HepG2 (cell line): ENCODE results near the gene RPS6KA2. TPM values are rescaled to one million over a fixed set of nuclear protein-coding genes. Genes with fewer than 3 reads are reported as not detected.

ENCODE experiments used
- ATAC-seq: fragments of 200-7000 bp; cut with Tn5 transposase; 3 replicates; pipeline ENCODE4 v1.9.1; 2020; ENCODE audit warnings: mild to moderate bottlenecking, moderate library complexity
- BruUV-seq: library from RNA; stranded (reverse); fragments of 400-500 nt; replicated peaks from 2 replicates; lab custom pipeline; 2021; lab: Mats Ljungman, UMichigan
- CTCF ChIA-PET: fragments of 300-600 bp; formaldehyde crosslinking; extraction: SDS; loops from one replicate; lab custom pipeline; 2021; ENCODE audit warnings: low total read pairs, inconsistent platforms, low intra/inter-chr PET ratio; lab: Yijun Ruan, JAX
- POLR2A ChIA-PET: fragments of 350-600 bp; sonication (Branson Sonifier 250); formaldehyde crosslinking; loops from one replicate; lab custom pipeline; 2020; ENCODE audit warnings: antibody characterized with exemption, inconsistent platforms; lab: Yijun Ruan, JAX
- DNase-seq: peaks from one replicate; pipeline ENCODE4 v3.0.0-alpha.2; 2015; ENCODE audit warnings: low spot score
- FAIRE-seq: peaks from 3 replicates; lab custom pipeline; 2011; peaks lifted over from hg19 to GRCh38; lab: Jason Lieb, UNC
- H2AFZ ChIP-seq: one replicate; pipeline ENCODE4 v1.6.1; 2011; ENCODE audit warnings: low read length, inconsistent platforms
- H3K27ac ChIP-seq: fragments of 300-600 bp; 3 replicates; pipeline ENCODE4 v1.8.0; 2011; ENCODE audit warnings: mixed run types, mild to moderate bottlenecking, mixed read lengths, low read length, inconsistent platforms; ENCODE audit not compliant: insufficient read depth; ENCODE audit errors: extremely low read length
- H3K27me3 ChIP-seq, 2 experiments: fragments of 200-600 bp in 1 of 2; 2 replicates in 1 of 2; 3 replicates in 1 of 2; pipeline versions ENCODE4 v1.6.0 to v1.8.0; 2011; ENCODE audit warnings: low read length in 2 of 2, mild to moderate bottlenecking in 2 of 2, moderate library complexity in 2 of 2, inconsistent platforms in 1 of 2; ENCODE audit not compliant: insufficient read depth in 2 of 2, control insufficient read depth in 1 of 2
- H3K36me3 ChIP-seq, 2 experiments: fragments of 200-600 bp in 1 of 2; replicated peaks in 1 of 2; 2 replicates in 1 of 2; 3 replicates in 1 of 2; pipeline versions ENCODE4 v1.5.1 to v1.8.0; 2011; ENCODE audit warnings: low read length in 2 of 2, inconsistent platforms in 1 of 2; ENCODE audit not compliant: insufficient read depth in 2 of 2, control insufficient read depth in 1 of 2
- H3K4me1 ChIP-seq: 2 replicates; pipeline ENCODE4 v1.5.1; 2012; ENCODE audit warnings: low read length, inconsistent platforms; ENCODE audit not compliant: insufficient read depth
- H3K4me2 ChIP-seq: 2 replicates; pipeline ENCODE4 v1.6.0; 2011; ENCODE audit warnings: low read depth, low read length, inconsistent platforms
- H3K4me3 ChIP-seq, 3 experiments: fragments of 200-600 bp in 1 of 3; sonication (generic), shearing (Covaris generic) in 1 of 3; replicated peaks in 1 of 3; 2 replicates each; pipeline ENCODE4 v1.5.1; 2011 to 2016; ENCODE audit warnings: low read length in 3 of 3, inconsistent platforms in 2 of 3, low read depth in 2 of 3, mild to moderate bottlenecking in 2 of 3, control low read depth in 1 of 3, mixed read lengths in 1 of 3; ENCODE audit not compliant: insufficient read depth in 1 of 3
- H3K79me2 ChIP-seq: one replicate; pipeline ENCODE4 v1.6.1; 2011; ENCODE audit warnings: low read length, inconsistent platforms; ENCODE audit not compliant: insufficient read depth
- H3K9ac ChIP-seq: 2 replicates; pipeline ENCODE4 v1.6.0; 2011; ENCODE audit warnings: mild to moderate bottlenecking, low read depth, low read length, inconsistent platforms; ENCODE audit not compliant: insufficient read depth
- H3K9me3 ChIP-seq: 2 replicates; pipeline ENCODE4 v1.5.1; 2012; ENCODE audit warnings: mild to moderate bottlenecking, low read length
- H4K20me1 ChIP-seq: 2 replicates; pipeline ENCODE4 v1.6.0; 2011; ENCODE audit warnings: inconsistent platforms, mild to moderate bottlenecking, low read length, moderate library complexity; ENCODE audit not compliant: insufficient read depth
- E2F1 ChIP-seq: sonication (generic); formaldehyde crosslinking; IDR thresholded peaks from 2 replicates; pipeline ENCODE4 v1.5.0; 2020; ENCODE audit warnings: missing genetic modification reagents
- HINFP ChIP-seq: sonication (generic); formaldehyde crosslinking; IDR thresholded peaks from 2 replicates; pipeline ENCODE4 v1.4.0; 2020; ENCODE audit warnings: low read depth, mild to moderate bottlenecking, missing genetic modification reagents
- PRDM4 ChIP-seq: sonication (generic); formaldehyde crosslinking; IDR thresholded peaks from 2 replicates; pipeline ENCODE4 v1.9.0; 2021; ENCODE audit warnings: missing genetic modification reagents, borderline replicate concordance
- RARA ChIP-seq: IDR thresholded peaks from 2 replicates; pipeline ENCODE4 v1.6.1; 2016; ENCODE audit warnings: missing genetic modification reagents, missing compliant biosample characterization
- SAP130 ChIP-seq: IDR thresholded peaks from 2 replicates; pipeline ENCODE4 v1.6.1; 2016; ENCODE audit warnings: low read depth
- ZNF589 ChIP-seq: sonication (generic); formaldehyde crosslinking; conservative IDR thresholded peaks from 2 replicates; pipeline ENCODE4 v1.8.0; 2022; ENCODE audit warnings: mild to moderate bottlenecking, moderate library complexity, missing genetic modification reagents
- WGBS: methylation state at CpG from one replicate; pipeline ENCODE4 v1.1.6; 2017; ENCODE audit warnings: low lambda C conversion rate; 5-methylcytosine and 5-hydroxymethylcytosine counted together
- in situ Hi-C: cut with HindIII; loops from 2 replicates; pipeline ENCODE4 v1.10.0; 2017; ENCODE audit warnings: low pct_unique_long_range_greater_than_20kb; ENCODE audit not compliant: extremely low pct_ligation_motif_present
- intact Hi-C: fragments of 100-400 bp; cut with micrococcal nuclease; formaldehyde crosslinking; loops from one replicate; pipeline ENCODE4 v1.10.0; 2022; ENCODE audit not compliant: unreplicated experiment
- polyA plus RNA-seq, 8 experiments: library from polyadenylated mRNA; depleted of rRNA in 3 of 8; stranded (reverse) in 7 of 8; unstranded in 1 of 8; fragments of >200 nt; fragmentation: Illumina TruSeq in 4 of 8; extraction: Trizol in 4 of 8; gene quantifications; 2 replicates each; pipeline versions ENCODE4 v1.2.1 to v1.2.3, GENCODE V29; 2011 to 2016; ENCODE audit warnings: low read depth in 4 of 8, missing spikeins in 1 of 8, mixed read lengths in 1 of 8; ENCODE audit not compliant: insufficient read depth in 1 of 8
- total RNA-seq, 5 experiments: library from RNA; depleted of rRNA; stranded (reverse); fragments of >200 nt; fragmentation: Illumina TruSeq; extraction: Trizol; gene quantifications; 2 replicates each; pipeline ENCODE4 v1.2.3, GENCODE V29; 2016; ENCODE audit warnings: low read depth in 1 of 5

RPS6KA2 gene
- total and polyA plus RNA-seq, 2 of the 13 experiments (the other 11 are each of a cell fraction or from before 2014, with no cell fraction given) = 0.22 to 0.38 TPM

- TF ChIP-seq E2F1 (CRISPR knock-in tag) = 0 out of 2 replicates have a peak, but pooled peaks have one; percentile 49
- TF ChIP-seq, all 625 proteins: peak for 6
Measured at GRCh38 chr6:166381381-166381732, 245.7 kb downstream of the RPS6KA2 start (continued).

GRCh38 chr6:166379800-166380199 is 247.3 kb downstream of the RPS6KA2 start:
- Histone ChIP-seq H3K27me3 (no peaks in the 10 kb centered on the region; a peak in 1 of 5 replicates), H3K79me2 (peaks cover 68% of the 10 kb centered on the region), H3K4me3 (peak overlapping the region in 1 of 3 experiments; percentile 14; a peak in 1 of 6 replicates), H2AFZ (no peak overlapping the region), H3K4me1 (peaks cover 41% of the 10 kb centered on the region), H3K9ac (0 out of 2 replicates have a peak overlapping the region, but pooled peaks have one; percentile 1), H4K20me1 (no peaks in the 10 kb centered on the region; the same call in 1 of the 2 replicates), H3K9me3 (no peaks in the 10 kb centered on the region), H3K27ac (no peak overlapping the region), H3K36me3 (0 out of 5 replicates have a peak, but pooled peaks cover 1 to 6% of the 10 kb centered on the region in 2 experiments), H3K4me2 (peak overlapping the region; percentile 97)
- ChIA-PET POLR2A (interaction anchor here (3.9 to 4.8 kb wide), 2 partner anchors 18 to 20 kb away, joined by 29 to 48 read pairs; no protein-coding TSS in a partner anchor), CTCF (no interaction called here)
- DNase-seq (no peak), ATAC-seq (no peak), FAIRE-seq (no peak)
- WGBS = 91% methylated on average over 4 of the region's 4 CpGs
- in situ Hi-C loops = no loop called here
- no peak for TF ChIP-seq PRDM4 (CRISPR knock-in tag)
- no peak for TF ChIP-seq HINFP (CRISPR knock-in tag)
- TF ChIP-seq ZNF589 (CRISPR knock-in tag) = no peak
- 0 out of 2 replicates have a peak, but pooled peaks have one; percentile 21 for TF ChIP-seq SAP130 (CRISPR knock-in tag)
- peak; percentile 36; the same call in 1 of the 2 replicates for TF ChIP-seq RARA (CRISPR knock-in tag)
- intact Hi-C loops = loop anchor here (5.0 kb wide), 1 partner anchor 102 kb away; no protein-coding TSS in a partner anchor
- no TSS peak for BruUV-seq
